Transverse colon (tissue), 4 donors: ENCODE data around the gene CDK9.

Experiments
- CTCF ChIP-seq, 5 experiments: fragments of 200-600 bp in 3 of 5; fragments of 450-650 bp in 2 of 5; sonication (generic) in 3 of 5; IDR thresholded peaks; 1 replicate in 2 of 5; 2 replicates in 3 of 5; pipeline ENCODE4 v1.5.1; 2016 to 2017; ENCODE audit warnings: antibody characterized with exemption in 5 of 5, inconsistent platforms in 3 of 5, mild to moderate bottlenecking in 2 of 5, moderate library complexity in 1 of 5
- POLR2A ChIP-seq: fragments of 450-650 bp; IDR thresholded peaks from one replicate; pipeline ENCODE4 v1.6.1; 2016; ENCODE audit warnings: antibody characterized with exemption, mild to moderate bottlenecking, moderate library complexity
- POLR2AphosphoS5 ChIP-seq, 3 donors: sonication (generic); formaldehyde crosslinking; IDR thresholded peaks; one replicate each; pipeline ENCODE4 v1.6.1; 2016; ENCODE audit warnings: antibody characterized with exemption in 3 of 3

GRCh38 chr9:127780126-127780885 lies 5.5 kb upstream of the CDK9 start:
- TF ChIP-seq POLR2A = no peak
- no peak for TF ChIP-seq POLR2AphosphoS5 (IDR thresholded peaks at IDR 0.05)
- TF ChIP-seq CTCF (IDR thresholded peaks at IDR 0.05) = no peak
